ENCODE measurements around the gene APOF. TPM values are rescaled to one million over a fixed set of nuclear protein-coding genes. Genes with fewer than 3 reads are reported as not detected.

The APOF gene
- total RNA-seq, 1 experiment from 2014 or later = 0.17 TPM

DNA sequence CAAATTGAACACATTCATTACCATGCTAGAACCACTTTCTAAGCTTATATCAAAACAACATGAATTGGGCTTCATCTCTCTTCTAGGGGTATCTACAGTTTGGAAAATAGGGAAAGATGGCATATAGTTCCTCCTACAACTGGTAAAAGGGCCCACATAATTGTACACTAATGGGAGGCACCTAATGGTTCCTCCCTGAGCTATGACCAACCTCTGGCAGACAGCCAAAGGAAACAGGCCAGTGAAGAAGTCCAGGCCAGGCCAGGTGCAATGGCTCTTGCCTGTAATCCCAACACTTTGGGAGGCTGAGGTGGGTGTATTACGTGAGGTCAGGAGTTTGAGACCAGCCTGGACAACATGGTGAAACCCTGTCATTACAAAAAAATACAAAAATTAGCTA lies 23.2 kb upstream of the APOF start:
- TF ChIP-seq YY1 (IDR thresholded peaks at IDR 0.05; ENCODE audit: extremely low read depth, insufficient replicate concordance, low read depth, low read length) (no peak), EZH2phosphoT487 (IDR thresholded peaks at IDR 0.05; ENCODE audit: borderline replicate concordance) (no peak), EGR1 (IDR thresholded peaks at IDR 0.05; ENCODE audit: low read depth) (no peak), ELF1 (IDR thresholded peaks at IDR 0.05; ENCODE audit: borderline replicate concordance, low read depth) (no peak), RAD21 (IDR thresholded peaks at IDR 0.05; ENCODE audit: low read depth) (no peak)
- intact Hi-C loops (cut with micrococcal nuclease) = no loop called here
- H3K4me1 ChIP-seq (ENCODE audit: control insufficient read depth in 1 of 2, insufficient read depth in 2 of 2, low read length in 2 of 2) = peaks cover 0 to 16% of the 10 kb centered on the region in 2 experiments; a peak in 2 of 4 replicates
- H3K27me3 ChIP-seq (ENCODE audit: insufficient read depth, low read length) = no peaks in the 10 kb centered on the region
- H3K36me3 ChIP-seq (ENCODE audit: control insufficient read depth in 1 of 2, insufficient read depth in 2 of 2, low read length in 2 of 2) = no peaks in the 10 kb centered on the region
- no peak overlapping the region for H3K27ac ChIP-seq (ENCODE audit: low read depth, low read length)
- no peak overlapping the region for H3K4me3 ChIP-seq (replicated peaks in 1 of 2; ENCODE audit: low read depth in 1 of 2, low read length in 2 of 2)
- H3K79me2 ChIP-seq (ENCODE audit: insufficient read depth, low read length) = no peaks in the 10 kb centered on the region
- RAD21 ChIA-PET (ENCODE audit: low non-redundant PET in 1 of 2, low total read pairs in 2 of 2, uncharacterized antibody in 2 of 2, unreplicated experiment in 2 of 2) = no interaction called here
- no peak overlapping the region for H3K9ac ChIP-seq (ENCODE audit: low read length)
- no peak overlapping the region for H3K4me2 ChIP-seq (ENCODE audit: low read length)
- no TSS peak for BruUV-seq (replicated peaks)
- POLR2A ChIA-PET = interaction anchor here (0.8 to 1.4 kb wide), 2 partner anchors 8 to 26 kb away, joined by 3 to 4 read pairs; partner anchors contain the start of gene STAT2
- H3K9me2 ChIP-seq (ENCODE audit: insufficient read depth) = no peaks in the 10 kb centered on the region
- no peak overlapping the region for H2AFZ ChIP-seq (ENCODE audit: low read depth, low read length, poor library complexity, severe bottlenecking)
- no peaks in the 10 kb centered on the region for H3K9me3 ChIP-seq (ENCODE audit: control insufficient read depth in 1 of 2, insufficient read depth in 1 of 2, low read depth in 1 of 2, low read length in 2 of 2)
- peak; percentile 3 for DNase-seq (ENCODE audit: low read depth, low spot score)
- CTCF ChIA-PET = no interaction called here
- ATAC-seq = no peak
- H4K20me1 ChIP-seq (ENCODE audit: insufficient read depth) = no peaks in the 10 kb centered on the region

DNA sequence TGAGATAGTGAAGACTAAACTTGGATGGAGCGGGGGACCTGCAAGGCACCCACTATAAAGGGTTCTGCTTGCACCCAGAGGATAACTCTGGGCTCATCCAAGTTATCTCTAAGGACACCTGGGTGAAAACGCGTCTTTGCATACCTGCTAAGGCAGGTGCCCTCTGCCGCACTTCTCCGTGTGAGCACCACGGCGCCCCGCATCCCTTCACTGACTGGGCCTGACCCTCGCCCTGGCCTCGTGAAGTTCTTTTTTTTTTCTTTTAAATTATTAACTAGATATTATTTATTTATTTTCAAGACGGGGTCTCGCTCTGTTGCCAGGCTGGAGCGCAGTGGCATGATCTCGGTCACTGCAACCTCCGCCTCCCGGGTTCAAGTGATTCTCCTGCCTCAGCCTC lies 20.0 kb upstream of the APOF start:
- H3K4me1 ChIP-seq (ENCODE audit: control insufficient read depth in 1 of 2, insufficient read depth in 2 of 2, low read length in 2 of 2) = peaks cover 0 to 16% of the 10 kb centered on the region in 2 experiments; a peak in 2 of 4 replicates
- DNase-seq (ENCODE audit: low read depth, low spot score) = no peak
- TF ChIP-seq SIN3A (IDR thresholded peaks at IDR 0.05; ENCODE audit: low read depth) (no peak), ZFX (IDR thresholded peaks at IDR 0.05) (no peak), EZH2phosphoT487 (IDR thresholded peaks at IDR 0.05; ENCODE audit: borderline replicate concordance) (no peak), POLR2A (IDR thresholded peaks at IDR 0.05; ENCODE audit: borderline replicate concordance, extremely low read depth, insufficient read depth, insufficient read length) (no peak), TCF7L2 (IDR thresholded peaks at IDR 0.05; ENCODE audit: borderline replicate concordance, extremely low read depth, insufficient read depth, insufficient read length) (no peak), SP1 (IDR thresholded peaks at IDR 0.05; ENCODE audit: low read depth) (no peak), EZH2 (IDR thresholded peaks at IDR 0.05) (no peak), RAD21 (IDR thresholded peaks at IDR 0.05; ENCODE audit: low read depth) (no peak), CEBPB (IDR thresholded peaks at IDR 0.05; ENCODE audit: low read depth) (no peak), ZNF274 (IDR thresholded peaks at IDR 0.05; ENCODE audit: low read depth, low read length) (no peak), CBX3 (IDR thresholded peaks at IDR 0.05; ENCODE audit: low read depth) (no peak), YY1 (IDR thresholded peaks at IDR 0.05; ENCODE audit: extremely low read depth, insufficient replicate concordance, low read depth, low read length) (no peak), SRF (IDR thresholded peaks at IDR 0.05; ENCODE audit: low read depth) (no peak)
- TF ChIP-seq, protein P1, sequence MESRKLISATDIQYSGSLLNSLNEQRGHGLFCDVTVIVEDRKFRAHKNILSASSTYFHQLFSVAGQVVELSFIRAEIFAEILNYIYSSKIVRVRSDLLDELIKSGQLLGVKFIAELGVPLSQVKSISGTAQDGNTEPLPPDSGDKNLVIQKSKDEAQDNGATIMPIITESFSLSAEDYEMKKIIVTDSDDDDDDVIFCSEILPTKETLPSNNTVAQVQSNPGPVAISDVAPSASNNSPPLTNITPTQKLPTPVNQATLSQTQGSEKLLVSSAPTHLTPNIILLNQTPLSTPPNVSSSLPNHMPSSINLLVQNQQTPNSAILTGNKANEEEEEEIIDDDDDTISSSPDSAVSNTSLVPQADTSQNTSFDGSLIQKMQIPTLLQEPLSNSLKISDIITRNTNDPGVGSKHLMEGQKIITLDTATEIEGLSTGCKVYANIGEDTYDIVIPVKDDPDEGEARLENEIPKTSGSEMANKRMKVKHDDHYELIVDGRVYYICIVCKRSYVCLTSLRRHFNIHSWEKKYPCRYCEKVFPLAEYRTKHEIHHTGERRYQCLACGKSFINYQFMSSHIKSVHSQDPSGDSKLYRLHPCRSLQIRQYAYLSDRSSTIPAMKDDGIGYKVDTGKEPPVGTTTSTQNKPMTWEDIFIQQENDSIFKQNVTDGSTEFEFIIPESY (IDR thresholded peaks at IDR 0.05; ENCODE audit: extremely low read depth, insufficient replicate concordance, low read length) = no peak
- TF ChIP-seq, protein P2, sequence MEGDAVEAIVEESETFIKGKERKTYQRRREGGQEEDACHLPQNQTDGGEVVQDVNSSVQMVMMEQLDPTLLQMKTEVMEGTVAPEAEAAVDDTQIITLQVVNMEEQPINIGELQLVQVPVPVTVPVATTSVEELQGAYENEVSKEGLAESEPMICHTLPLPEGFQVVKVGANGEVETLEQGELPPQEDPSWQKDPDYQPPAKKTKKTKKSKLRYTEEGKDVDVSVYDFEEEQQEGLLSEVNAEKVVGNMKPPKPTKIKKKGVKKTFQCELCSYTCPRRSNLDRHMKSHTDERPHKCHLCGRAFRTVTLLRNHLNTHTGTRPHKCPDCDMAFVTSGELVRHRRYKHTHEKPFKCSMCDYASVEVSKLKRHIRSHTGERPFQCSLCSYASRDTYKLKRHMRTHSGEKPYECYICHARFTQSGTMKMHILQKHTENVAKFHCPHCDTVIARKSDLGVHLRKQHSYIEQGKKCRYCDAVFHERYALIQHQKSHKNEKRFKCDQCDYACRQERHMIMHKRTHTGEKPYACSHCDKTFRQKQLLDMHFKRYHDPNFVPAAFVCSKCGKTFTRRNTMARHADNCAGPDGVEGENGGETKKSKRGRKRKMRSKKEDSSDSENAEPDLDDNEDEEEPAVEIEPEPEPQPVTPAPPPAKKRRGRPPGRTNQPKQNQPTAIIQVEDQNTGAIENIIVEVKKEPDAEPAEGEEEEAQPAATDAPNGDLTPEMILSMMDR (IDR thresholded peaks at IDR 0.05 in 2 of 3, conservative IDR thresholded peaks at IDR 0.05 in 1 of 3; ENCODE audit: borderline replicate concordance in 1 of 3, insufficient read depth in 1 of 3, low read depth in 2 of 3, low read length in 2 of 3) = no peak
- H3K27ac ChIP-seq (ENCODE audit: low read depth, low read length) = no peak overlapping the region
- H3K27me3 ChIP-seq (ENCODE audit: insufficient read depth, low read length) = no peaks in the 10 kb centered on the region
- no TSS peak for BruUV-seq (replicated peaks)
- no peak overlapping the region for H2AFZ ChIP-seq (ENCODE audit: low read depth, low read length, poor library complexity, severe bottlenecking)
- ChIA-PET POLR2A (no interaction called here), CTCF (no interaction called here), RAD21 (ENCODE audit: low non-redundant PET in 1 of 2, low total read pairs in 2 of 2, uncharacterized antibody in 2 of 2, unreplicated experiment in 2 of 2) (no interaction called here)
- H4K20me1 ChIP-seq (ENCODE audit: insufficient read depth) = no peaks in the 10 kb centered on the region
- H3K4me3 ChIP-seq (replicated peaks in 1 of 2; ENCODE audit: low read depth in 1 of 2, low read length in 2 of 2) = no peak overlapping the region
- no peaks in the 10 kb centered on the region for H3K79me2 ChIP-seq (ENCODE audit: insufficient read depth, low read length)
- no peaks in the 10 kb centered on the region for H3K9me3 ChIP-seq (ENCODE audit: control insufficient read depth in 1 of 2, insufficient read depth in 1 of 2, low read depth in 1 of 2, low read length in 2 of 2)
- intact Hi-C loops (cut with micrococcal nuclease) = no loop called here
- H3K36me3 ChIP-seq (ENCODE audit: control insufficient read depth in 1 of 2, insufficient read depth in 2 of 2, low read length in 2 of 2) = no peaks in the 10 kb centered on the region
- no peak for ATAC-seq
- H3K9me2 ChIP-seq (ENCODE audit: insufficient read depth) = no peaks in the 10 kb centered on the region
- no peak overlapping the region for H3K4me2 ChIP-seq (ENCODE audit: low read length)
- no peak overlapping the region for H3K9ac ChIP-seq (ENCODE audit: low read length)
